ENCODE data around the gene ANXA2.

The ANXA2 gene

GRCh38 chr15:60386615-60387014 is 11.2 kb downstream of the ANXA2 start:
- DNase-seq: no peak

DNA sequence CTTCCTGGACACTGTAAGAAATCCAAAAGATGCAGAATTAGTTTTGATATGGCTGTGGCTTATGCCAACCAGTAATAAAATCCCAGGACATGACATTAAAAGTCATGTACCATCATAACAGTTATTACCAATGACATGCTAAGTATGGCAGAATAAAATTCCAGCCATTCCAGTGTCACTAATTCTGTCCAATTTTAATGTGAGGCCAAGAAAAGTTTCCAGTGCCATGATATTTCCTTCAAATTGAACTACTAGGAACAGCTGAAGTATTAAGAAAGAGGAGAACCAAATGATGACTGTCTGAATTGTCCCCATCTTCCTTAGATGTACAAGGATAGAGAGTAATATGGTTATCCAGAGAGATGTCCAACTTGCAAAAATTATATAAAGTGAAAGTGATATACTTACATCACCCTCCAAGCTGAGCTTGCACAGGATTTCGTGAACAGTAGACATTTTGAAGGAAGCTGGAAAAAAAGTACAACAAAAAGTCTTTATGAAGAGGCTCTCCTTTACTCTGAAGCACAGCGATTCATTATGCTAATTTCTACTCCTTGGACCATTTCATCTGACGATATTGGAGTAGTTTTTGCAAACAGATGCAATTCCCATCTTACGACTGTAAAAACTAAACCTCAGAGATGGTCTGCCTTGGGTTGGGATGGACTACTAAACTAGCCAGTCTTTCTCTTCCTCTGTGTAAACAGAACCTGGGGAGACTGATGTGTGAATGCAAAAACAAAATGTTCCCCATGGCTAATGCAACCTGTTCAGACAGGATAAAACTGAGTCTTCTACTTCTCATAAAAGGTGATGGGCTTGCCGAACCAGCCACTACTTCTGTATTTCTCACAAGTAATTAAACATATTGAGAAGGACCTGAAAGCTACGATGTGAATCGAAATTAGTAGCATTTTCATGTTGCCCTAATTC is 11.9 kb downstream of the ANXA2 start:
- DNase-seq: no peak

DNA sequence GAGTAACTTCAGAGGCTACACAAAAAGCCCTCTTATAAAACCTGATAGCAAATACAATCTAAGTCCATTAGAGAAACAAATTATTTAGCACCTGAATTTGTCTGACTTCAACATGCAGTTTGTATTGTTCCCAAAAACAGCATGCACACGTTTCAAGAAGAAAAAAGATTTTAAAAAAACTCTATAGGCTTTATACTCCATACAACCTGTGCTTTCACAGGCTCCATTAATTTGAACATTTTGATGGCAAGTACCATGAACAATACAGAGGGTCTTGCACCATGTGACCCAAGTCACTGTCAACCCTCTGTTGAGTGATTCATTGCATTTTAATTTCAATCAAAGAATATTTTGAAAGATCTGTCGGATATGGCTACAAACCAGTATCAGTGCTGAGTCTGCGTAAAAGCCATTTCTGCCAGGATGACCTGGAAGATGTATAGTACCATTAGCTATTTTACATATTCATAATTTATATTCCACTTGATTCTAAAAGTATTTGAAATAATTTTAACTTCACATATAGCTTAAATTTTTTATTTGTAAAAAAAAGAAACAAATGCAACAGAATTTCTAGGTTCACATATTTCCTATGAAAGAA is 13.2 kb downstream of the ANXA2 start:
- no peak for DNase-seq

- no peak for DNase-seq
Observed at GRCh38 chr15:60384053-60384452, 13.7 kb downstream of the ANXA2 start.

DNA sequence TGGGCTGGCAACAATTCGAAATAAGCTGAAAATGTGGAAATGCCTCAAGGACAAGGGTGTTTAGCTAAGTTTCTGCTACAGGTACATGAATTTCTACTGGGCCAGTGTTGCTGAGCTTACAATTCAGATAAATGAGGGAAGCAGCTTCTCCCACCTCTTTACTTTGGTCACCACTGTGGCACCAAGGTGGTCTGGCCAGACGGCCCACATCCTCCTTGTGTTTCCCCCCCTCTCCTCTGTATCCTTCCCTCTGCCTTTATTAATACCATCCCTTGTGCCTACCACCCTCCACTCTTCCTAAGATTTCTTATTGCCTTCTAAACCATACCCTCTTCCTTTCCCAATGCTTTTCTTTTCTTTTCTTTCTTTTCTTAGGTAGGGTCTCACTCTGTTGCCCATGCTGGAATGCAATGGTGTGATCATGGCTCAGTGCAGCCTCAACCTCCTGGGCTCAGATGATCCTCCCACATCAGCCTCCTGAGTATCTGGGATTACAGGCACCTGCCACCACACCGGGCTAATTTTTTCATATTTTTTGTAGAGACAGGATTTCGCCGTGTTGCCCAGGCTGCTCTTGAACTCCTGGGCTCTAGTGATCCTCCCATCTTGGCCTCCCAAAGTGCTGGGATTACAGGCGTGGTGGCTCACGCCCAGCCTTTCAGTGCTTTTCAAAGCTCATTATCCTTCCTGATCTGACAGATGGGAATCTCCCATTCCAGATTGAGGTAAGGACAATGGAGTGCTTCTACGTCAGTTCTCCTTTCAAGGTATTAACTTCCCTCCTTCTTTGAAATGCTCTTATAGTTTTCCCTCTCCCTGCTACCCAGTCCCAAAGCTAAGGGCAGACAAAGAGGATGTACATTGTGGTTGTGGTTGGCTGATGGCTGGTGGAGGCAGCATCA is 14.8 kb downstream of the ANXA2 start:
- no peak for DNase-seq

DNA sequence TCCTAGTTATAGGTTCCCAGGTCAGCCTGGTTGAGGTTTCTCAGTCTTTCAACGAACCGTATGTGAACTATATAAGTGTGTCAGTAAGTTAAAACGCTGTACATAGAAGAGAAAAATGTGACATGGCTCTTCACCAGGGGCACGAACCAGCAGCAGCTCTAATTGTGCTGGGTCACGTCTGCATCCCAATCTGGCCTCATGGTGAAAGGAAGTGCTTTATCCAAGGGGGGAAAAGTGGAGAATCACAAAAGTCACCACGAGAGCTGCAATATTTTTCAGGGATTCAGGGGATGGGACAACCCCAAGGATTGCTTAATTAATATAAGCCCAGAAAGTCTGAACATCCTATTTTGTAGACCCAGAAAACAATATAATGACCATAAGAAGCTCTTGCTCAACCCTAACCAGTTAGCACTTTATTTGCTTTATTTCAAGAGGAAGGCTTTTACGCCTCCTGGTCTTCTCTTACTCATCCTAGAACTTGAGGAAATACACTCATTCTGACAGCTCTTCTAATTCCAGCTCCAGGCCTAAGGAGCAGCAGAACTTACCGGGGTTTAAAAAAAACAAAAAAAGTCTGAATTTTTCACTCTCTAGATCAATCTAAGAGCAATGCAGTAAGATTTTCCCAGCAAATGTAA is 16.5 kb downstream of the ANXA2 start:
- no peak for DNase-seq

GRCh38 chr15:60379525-60380274 is 18.1 kb downstream of the ANXA2 start:
- no peak for DNase-seq

DNA sequence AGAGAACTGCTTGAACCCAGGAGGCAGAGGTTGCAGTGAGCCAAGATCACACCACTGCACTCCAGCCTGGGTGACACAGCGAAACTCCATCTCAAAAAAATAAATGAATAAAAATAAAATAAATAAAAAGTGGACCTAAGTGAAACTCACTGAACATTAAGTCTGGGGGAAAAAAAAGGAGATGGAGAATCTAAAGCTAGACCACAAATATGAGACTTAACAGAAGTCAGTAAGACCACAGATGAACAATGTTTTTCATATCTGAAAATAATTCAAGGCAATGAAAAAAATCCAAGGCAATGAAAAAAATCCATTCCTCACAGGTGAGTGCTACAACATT is 18.6 kb downstream of the ANXA2 start:
- DNase-seq: no peak

GRCh38 chr15:60376677-60377095 is 21.1 kb downstream of the ANXA2 start:
- DNase-seq: no peak

DNA sequence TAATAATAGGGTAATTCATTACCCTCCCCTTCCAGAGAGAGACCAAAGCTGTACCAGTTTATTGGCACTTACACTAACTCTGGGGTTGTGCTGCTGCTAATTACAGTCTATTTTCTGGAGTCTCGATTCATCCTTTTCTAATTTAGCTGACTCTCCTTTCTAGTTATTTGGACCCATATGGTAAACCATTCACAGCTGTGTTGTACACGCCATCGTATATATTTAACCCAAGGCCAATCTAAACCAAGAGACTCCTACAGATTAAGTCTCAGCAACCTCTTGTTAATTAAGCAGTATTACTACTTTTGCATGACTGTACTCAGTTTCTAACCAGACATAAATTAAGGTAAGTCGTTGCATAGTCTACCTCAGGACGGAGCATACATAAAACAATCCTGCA is 22.5 kb downstream of the ANXA2 start:
- no peak for DNase-seq

DNA sequence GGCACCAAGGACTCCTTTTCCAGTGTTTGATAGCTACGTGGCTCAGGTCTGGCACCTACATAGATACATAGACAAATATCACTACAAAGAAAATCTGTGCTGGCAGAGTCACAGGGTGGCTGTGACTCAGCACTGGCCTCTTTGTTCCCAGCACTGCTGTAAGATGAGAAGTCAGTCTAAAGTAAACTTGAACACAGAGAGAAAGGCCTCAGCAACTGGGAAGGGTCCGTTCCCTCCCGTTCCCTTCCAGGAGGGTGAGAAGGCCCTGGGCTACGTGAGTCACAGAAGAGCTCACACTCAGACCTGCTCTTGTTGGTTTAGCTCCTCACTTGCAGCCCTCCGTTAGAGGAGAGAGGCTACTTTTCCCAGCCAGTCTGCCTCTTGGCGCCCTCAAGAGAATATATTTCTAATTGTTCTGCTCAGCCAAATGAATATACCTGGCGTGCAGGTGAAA is 23.1 kb downstream of the ANXA2 start:
- DNase-seq: peak; percentile 71

GRCh38 chr15:60374209-60374608 is 23.6 kb downstream of the ANXA2 start:
- DNase-seq: no peak

DNA sequence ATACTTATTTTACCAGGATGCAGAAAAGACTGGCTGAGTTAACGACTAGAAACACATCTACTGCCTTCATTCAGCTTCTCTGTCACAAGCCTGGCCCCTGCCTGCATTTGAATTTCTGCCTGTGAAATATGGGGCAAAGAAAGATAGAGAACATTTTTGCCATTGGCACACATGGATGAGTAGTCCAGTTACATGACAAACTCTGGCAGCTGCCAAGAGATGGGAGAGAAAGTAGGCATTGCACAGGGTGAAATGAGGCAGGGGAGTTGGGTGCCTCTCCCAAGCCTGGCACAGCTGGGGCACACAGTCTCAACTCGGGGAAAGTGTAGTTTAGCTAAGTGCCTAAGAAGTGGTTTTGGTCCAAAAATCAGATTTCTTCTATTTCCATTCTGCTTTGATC is 24.0 kb downstream of the ANXA2 start:
- no peak for DNase-seq

- no peak for DNase-seq
Observed at GRCh38 chr15:60373327-60373726, 24.5 kb downstream of the ANXA2 start.

GRCh38 chr15:60372756-60373155 is 25.0 kb downstream of the ANXA2 start:
- DNase-seq: no peak

DNA sequence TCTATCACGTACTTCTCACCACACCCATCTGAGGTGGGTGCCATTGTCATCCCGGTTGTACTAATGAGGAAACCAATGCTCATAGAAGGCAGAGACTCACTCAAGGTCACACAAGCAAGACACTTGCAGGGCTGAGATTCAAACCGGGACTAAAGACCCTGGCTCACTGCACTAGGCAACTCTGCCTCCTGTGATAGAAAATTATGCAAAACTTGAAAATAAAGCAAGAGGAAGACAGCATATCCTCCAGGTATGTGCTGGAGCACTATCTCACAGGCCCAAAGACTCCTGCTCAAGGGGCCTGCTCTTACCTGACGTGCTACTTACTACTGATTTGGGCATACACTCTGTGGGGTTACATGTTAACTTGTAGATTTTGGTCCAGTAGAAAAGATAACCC is 25.6 kb downstream of the ANXA2 start:
- DNase-seq: no peak

DNA sequence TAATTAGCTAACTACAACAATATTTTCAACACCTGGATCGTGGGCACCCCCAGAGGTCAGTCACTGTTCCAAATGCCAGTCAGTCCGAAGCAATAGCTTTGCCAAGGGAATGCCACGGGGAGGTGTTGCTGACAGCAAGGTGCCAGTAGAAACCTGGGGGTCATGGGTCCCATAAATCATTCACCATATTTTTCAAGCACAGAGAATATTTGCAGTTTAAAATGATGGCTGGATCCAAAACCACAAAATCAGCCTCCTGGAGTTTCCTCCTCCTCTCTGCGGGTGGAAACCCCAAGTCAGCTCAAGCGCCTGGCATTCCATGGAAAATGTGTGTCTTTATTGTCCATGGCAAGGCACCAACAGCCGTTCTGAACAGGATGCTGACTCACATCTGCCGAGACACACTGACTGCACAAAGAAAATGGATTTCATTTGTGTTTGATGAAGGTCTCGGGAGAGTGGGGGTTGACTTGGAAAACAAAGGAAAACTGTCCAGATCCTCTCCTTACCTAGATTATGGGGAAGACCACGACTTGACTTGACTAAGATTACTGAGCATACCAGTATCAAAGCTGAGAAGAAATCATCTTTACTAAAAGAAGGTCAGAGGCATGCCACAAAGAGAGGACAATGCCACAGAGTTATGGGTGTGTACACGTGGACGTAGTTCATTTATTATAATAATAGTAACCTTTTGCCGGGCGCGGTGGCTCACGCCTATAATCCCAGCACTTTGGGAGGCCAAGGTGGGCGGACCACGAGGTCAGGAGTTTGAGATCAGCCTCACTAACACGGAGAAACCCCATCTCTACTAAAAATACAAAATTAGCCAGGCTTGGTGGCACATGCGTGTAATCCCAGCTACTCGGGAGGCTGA is 26.4 kb downstream of the ANXA2 start:
- DNase-seq: peak; percentile 32

DNA sequence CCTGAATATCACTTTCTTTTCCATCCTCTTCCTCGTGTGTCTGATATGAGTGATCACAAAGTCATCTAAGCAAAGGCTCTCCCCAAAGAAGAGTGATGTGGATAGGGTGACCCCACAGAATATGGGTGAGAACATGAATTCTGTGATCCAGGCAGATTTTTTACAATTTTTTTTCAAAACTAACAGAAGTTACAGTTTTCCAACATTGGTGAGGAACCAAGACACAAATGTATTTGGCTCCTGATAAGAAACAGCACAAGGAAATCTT is 27.0 kb downstream of the ANXA2 start:
- DNase-seq: no peak

DNA sequence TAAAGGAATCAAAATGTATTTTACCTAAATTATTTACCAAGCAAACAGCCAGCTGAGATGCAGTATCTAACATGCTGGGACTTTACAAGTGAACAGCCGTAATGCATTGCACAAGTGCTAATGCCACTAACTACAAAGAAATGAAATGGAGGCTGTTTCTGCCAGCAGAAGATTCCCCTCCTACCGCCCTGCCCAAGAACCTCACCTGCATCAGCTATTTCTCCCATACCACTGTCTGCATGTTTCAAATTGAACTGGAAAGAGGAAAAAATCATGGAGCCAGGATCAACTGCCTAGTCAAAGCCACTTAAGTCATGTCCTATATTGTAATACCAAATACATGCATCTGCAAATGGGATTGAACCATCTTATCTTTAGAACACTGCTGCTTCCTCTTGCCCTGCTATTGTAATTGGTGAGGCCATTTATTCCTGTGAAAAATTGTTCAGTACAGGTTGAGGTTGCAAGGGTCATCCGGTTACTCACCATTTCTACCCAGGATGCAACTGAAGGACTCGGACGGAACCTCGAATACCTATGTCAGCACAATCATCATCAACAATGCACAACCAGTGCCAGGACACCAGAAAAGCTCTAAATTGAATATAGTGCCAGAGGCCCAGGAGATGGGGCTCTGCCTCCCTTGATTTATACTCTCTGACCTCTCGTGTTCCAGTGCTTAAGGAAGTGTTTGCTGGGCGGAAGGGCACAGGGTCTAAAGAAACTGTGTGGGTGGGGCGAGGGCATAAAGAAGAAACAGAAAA is 27.5 kb downstream of the ANXA2 start:
- DNase-seq: no peak

DNA sequence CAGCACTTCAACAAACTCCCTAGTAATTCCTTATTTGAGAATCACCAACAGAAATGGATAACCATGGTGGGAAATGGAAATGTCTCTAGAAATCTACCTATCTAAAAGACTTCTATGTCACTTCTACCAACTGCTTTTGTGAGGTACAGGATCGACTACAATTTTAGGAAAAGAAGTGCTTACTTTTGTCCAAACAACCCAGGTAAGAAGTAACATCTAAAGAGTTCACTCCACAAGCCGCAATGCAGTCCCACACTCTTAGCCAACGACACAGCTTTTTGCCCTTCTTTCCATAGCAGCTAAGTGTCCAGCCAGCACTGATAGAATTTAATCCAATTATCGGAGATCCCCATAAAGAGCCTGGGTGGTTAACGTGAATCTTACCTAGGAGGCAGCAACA is 28.1 kb downstream of the ANXA2 start:
- no peak for DNase-seq

GRCh38 chr15:60364612-60364924 is 33.2 kb downstream of the ANXA2 start:
- DNase-seq: no peak
